PC-3 (cell line): ENCODE results near the gene AOPEP.

Experiments
- CTCF ChIP-seq: fragments of 300-600 bp; sonication (generic); conservative IDR thresholded peaks from 2 replicates; pipeline ENCODE4 v1.5.1; 2017; ENCODE audit warnings: antibody characterized with exemption, low read depth, mild to moderate bottlenecking, low read length
- EZH2 ChIP-seq: fragments of 300-600 bp; sonication (generic); IDR thresholded peaks from one replicate; pipeline ENCODE4 v1.6.1; 2017; ENCODE audit warnings: antibody characterized with exemption, mild to moderate bottlenecking, low read length; ENCODE audit not compliant: unreplicated experiment
- EZH2phosphoT487 ChIP-seq: fragments of 300-600 bp; sonication (generic); IDR thresholded peaks from 2 replicates; pipeline ENCODE4 v1.6.1; 2018; ENCODE audit warnings: mild to moderate bottlenecking, antibody characterized with exemption, low read length, borderline replicate concordance

GRCh38 chr9:94872083-94872833 is 145.8 kb downstream of the AOPEP start:
- TF ChIP-seq CTCF (no peak), EZH2 (no peak), EZH2phosphoT487 (no peak)
